Fibroblast of villous mesenchyme (primary cell): ENCODE data around the gene BICC1. TPM values are rescaled to one million over a fixed set of nuclear protein-coding genes. Genes with fewer than 3 reads are reported as not detected.

ENCODE experiments used
- DNase-seq: peaks from one replicate; pipeline ENCODE4 v3.0.0-alpha.2; 2010; ENCODE audit warnings: low read depth
- H3K4me3 ChIP-seq: 2 replicates; pipeline ENCODE4 v1.5.1; 2011; ENCODE audit warnings: low read depth, mild to moderate bottlenecking, low read length
- total RNA-seq: library from RNA; depleted of rRNA; stranded (reverse); fragments of >200 nt; gene quantifications from 2 replicates; pipeline ENCODE4 v1.2.3, GENCODE V29; 2012
- TF ChIP-seq, protein P1 (sequence below): IDR thresholded peaks from 2 replicates; pipeline ENCODE4 v1.5.1; 2012; ENCODE audit warnings: low read depth, mild to moderate bottlenecking, low read length; ENCODE audit not compliant: insufficient read depth

The BICC1 gene
- total RNA-seq, 1 donor = 39.3 TPM

DNA sequence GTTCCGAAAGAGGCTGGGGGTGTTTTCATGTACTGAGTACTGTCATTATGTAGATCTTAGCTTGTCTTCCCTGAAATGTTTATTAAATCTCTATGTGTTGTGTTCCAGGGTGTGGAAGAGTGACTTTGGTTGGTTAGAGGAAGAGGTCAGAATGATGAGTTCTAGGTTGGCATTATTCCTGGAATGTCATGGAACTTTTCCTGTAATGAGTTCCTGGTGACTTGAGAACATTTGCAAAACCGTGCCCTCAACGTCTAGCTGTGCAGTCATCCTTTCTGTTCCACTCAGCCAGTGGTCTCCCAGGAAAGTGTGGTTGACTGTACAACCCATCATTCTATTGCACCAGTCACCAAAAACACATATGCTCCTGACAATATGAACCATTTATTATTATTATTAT, 129.6 kb downstream of the BICC1 start:
- H3K4me3 ChIP-seq = no peak overlapping the region
- TF ChIP-seq, protein P1, sequence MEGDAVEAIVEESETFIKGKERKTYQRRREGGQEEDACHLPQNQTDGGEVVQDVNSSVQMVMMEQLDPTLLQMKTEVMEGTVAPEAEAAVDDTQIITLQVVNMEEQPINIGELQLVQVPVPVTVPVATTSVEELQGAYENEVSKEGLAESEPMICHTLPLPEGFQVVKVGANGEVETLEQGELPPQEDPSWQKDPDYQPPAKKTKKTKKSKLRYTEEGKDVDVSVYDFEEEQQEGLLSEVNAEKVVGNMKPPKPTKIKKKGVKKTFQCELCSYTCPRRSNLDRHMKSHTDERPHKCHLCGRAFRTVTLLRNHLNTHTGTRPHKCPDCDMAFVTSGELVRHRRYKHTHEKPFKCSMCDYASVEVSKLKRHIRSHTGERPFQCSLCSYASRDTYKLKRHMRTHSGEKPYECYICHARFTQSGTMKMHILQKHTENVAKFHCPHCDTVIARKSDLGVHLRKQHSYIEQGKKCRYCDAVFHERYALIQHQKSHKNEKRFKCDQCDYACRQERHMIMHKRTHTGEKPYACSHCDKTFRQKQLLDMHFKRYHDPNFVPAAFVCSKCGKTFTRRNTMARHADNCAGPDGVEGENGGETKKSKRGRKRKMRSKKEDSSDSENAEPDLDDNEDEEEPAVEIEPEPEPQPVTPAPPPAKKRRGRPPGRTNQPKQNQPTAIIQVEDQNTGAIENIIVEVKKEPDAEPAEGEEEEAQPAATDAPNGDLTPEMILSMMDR = no peak
- no peak for DNase-seq

GRCh38 chr10:58642916-58643428, 130.3 kb downstream of the BICC1 start:
- no peak overlapping the region for H3K4me3 ChIP-seq
- DNase-seq = no peak
- TF ChIP-seq, protein P1 = no peak

GRCh38 chr10:58644311-58644710, 131.6 kb downstream of the BICC1 start:
- no peak overlapping the region for H3K4me3 ChIP-seq
- no peak for DNase-seq
- TF ChIP-seq, protein P1 = no peak

DNA sequence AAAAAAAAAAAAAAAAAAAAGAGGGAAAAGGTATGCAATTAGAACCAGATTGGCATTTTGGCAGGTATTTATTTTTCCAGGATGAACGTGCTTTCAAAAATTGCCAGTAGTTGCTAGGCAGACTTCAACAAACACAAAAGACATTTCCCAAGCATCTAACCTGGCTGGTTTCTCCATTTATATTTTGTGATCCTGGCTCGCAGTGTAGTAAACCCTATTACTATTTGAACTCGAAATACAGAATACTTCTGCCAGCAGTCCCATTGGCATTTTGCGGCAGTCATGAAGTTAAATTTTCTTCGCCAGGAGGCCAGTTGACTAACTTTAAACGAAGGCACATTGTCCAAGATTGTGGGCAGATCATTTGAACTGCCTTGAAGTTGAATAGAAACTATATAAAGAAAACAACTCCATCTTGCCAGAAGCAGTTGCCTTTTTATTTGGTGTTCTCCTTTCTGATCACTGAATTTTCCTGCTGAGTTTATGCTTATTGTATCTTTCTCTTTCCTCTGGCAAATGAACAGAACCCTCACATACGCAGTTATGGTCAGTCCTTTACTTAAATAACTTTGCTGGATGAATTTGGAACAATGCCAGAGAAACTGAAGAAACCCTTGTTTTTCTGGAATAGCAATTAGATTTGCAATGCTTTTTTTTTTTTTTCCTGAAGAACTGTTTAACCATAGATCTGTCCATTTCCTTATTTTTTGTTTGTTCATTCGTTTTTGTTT, 132.9 kb downstream of the BICC1 start:
- DNase-seq = no peak
- TF ChIP-seq, protein P1 = no peak
- no peak overlapping the region for H3K4me3 ChIP-seq

DNA sequence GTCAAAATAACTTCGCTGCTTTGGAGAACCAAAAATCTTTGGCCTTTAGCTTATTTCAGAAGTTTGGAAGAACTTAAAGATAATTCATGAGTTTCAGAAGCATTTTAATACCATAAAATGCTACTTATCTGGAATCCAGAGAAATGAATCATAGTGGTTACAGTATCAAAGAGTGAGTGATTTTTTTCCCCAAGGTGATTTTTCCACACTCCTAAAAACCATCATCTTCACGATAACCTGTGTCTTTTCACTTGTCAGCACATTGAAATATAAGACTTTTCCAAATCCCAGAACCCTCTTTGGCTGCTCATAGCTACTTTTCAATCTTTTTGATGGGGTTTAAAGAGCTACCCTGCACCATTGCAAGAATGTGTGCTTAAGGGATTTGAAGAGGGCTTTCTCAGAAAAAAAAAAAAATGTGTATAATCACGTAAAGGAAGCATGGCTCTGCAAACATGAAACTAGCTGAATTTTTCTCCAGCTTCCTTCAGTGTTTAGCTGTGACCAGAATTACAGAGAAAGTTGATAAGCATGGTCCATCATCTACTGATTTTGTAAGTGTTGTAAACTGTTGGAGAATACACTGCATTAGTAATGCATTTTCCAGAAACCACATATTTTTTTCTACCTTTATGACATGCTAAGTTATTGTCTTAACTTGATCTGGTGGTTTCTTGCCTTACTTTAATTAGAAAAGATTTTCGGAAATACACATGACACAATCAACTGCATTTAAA, 134.9 kb downstream of the BICC1 start:
- no peak overlapping the region for H3K4me3 ChIP-seq
- TF ChIP-seq, protein P1 = no peak
- no peak for DNase-seq

DNA sequence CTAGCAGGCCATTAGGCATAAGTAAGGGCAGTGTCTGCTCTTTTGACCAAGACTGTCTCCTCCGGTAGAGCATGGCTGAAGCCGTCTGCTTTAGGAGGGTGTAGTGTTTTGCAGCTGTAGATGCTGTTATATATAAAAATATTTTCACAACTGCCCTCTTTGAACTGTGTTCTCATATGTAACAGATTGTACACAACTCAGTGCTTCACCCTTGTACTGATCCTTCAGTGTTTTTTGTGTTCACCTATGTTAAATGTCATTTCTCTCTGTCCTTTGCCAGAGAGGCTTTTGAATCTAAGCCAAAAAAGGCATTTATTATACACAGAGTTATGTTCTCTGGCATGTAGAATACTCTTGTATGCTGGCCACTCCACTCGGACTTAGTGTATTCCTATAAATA, 135.5 kb downstream of the BICC1 start:
- peak; percentile 30 for DNase-seq
- no peak overlapping the region for H3K4me3 ChIP-seq
- TF ChIP-seq, protein P1 = no peak
